Skeletal muscle satellite cell (primary cell): ENCODE measurements around the gene CYP2W1.

Experiments used
- H3K27me3 ChIP-seq: 2 replicates; pipeline ENCODE4 v1.7.0; 2013; ENCODE audit warnings: low read length; ENCODE audit not compliant: control insufficient read depth, insufficient read depth
- H3K36me3 ChIP-seq: 2 replicates; pipeline ENCODE4 v1.7.0; 2013; ENCODE audit warnings: mild to moderate bottlenecking, control low read depth, low read length; ENCODE audit not compliant: insufficient read depth
- H3K4me1 ChIP-seq: 2 replicates; pipeline ENCODE4 v1.7.0; 2013; ENCODE audit warnings: low read length; ENCODE audit not compliant: control insufficient read depth, insufficient read depth
- H3K4me2 ChIP-seq: 2 replicates; pipeline ENCODE4 v1.7.0; 2013; ENCODE audit warnings: mild to moderate bottlenecking, low read length
- H3K4me3 ChIP-seq: 2 replicates; pipeline ENCODE4 v1.7.0; 2013; ENCODE audit warnings: low read length
- H3K9ac ChIP-seq: 2 replicates; pipeline ENCODE4 v1.7.0; 2013; ENCODE audit warnings: mild to moderate bottlenecking, low read depth, low read length, moderate library complexity
- H3K9me3 ChIP-seq: replicated peaks from 2 replicates; pipeline ENCODE4 v1.7.0; 2013; ENCODE audit warnings: mild to moderate bottlenecking, control low read depth, low read length

Gene CYP2W1

GRCh38 chr7:1018334-1018695 lies 35.3 kb downstream of the CYP2W1 start:
- no peak overlapping the region for H3K9ac ChIP-seq
- no peak overlapping the region for H3K4me2 ChIP-seq
- peaks cover 10% of the 10 kb centered on the region for H3K36me3 ChIP-seq
- no peaks in the 10 kb centered on the region for H3K27me3 ChIP-seq
- H3K4me3 ChIP-seq, result no peak overlapping the region
- H3K4me1 ChIP-seq, result no peaks in the 10 kb centered on the region
- H3K9me3 ChIP-seq, result no peaks in the 10 kb centered on the region

- Histone ChIP-seq H3K4me2 (no peak overlapping the region), H3K36me3 (peaks cover 10% of the 10 kb centered on the region), H3K4me3 (no peak overlapping the region), H3K27me3 (no peaks in the 10 kb centered on the region), H3K4me1 (no peaks in the 10 kb centered on the region), H3K9ac (no peak overlapping the region), H3K9me3 (no peaks in the 10 kb centered on the region)
Measured at GRCh38 chr7:1019255-1019785, 36.3 kb downstream of the CYP2W1 start.

- H3K4me1 ChIP-seq, result no peaks in the 10 kb centered on the region
- no peaks in the 10 kb centered on the region for H3K27me3 ChIP-seq
- no peak overlapping the region for H3K9ac ChIP-seq
- H3K9me3 ChIP-seq, result no peaks in the 10 kb centered on the region
- no peak overlapping the region for H3K4me3 ChIP-seq
- H3K36me3 ChIP-seq, result peaks cover 16% of the 10 kb centered on the region
- H3K4me2 ChIP-seq, result no peak overlapping the region
Measured at GRCh38 chr7:1019789-1020610, 37.0 kb downstream of the CYP2W1 start.

- no peaks in the 10 kb centered on the region for H3K27me3 ChIP-seq
- no peak overlapping the region for H3K4me3 ChIP-seq
- H3K9ac ChIP-seq, result no peak overlapping the region
- H3K36me3 ChIP-seq, result peaks cover 24% of the 10 kb centered on the region
- H3K4me1 ChIP-seq, result no peaks in the 10 kb centered on the region
- H3K4me2 ChIP-seq, result no peak overlapping the region
- H3K9me3 ChIP-seq, result no peaks in the 10 kb centered on the region
Measured at GRCh38 chr7:1020849-1021251, 37.9 kb downstream of the CYP2W1 start.

GRCh38 chr7:1021366-1021765 lies 38.4 kb downstream of the CYP2W1 start:
- Histone ChIP-seq H3K4me1 (no peaks in the 10 kb centered on the region), H3K9me3 (no peaks in the 10 kb centered on the region), H3K4me3 (no peak overlapping the region), H3K27me3 (no peaks in the 10 kb centered on the region), H3K36me3 (peaks cover 29% of the 10 kb centered on the region), H3K9ac (no peak overlapping the region), H3K4me2 (no peak overlapping the region)

GRCh38 chr7:1021931-1022330 lies 39.0 kb downstream of the CYP2W1 start:
- Histone ChIP-seq H3K4me1 (peaks cover 5% of the 10 kb centered on the region), H3K36me3 (peaks cover 32% of the 10 kb centered on the region), H3K27me3 (no peaks in the 10 kb centered on the region), H3K4me3 (no peak overlapping the region), H3K4me2 (no peak overlapping the region), H3K9ac (no peak overlapping the region), H3K9me3 (no peaks in the 10 kb centered on the region)

GRCh38 chr7:1022356-1022755 lies 39.4 kb downstream of the CYP2W1 start:
- Histone ChIP-seq H3K4me2 (no peak overlapping the region), H3K36me3 (peaks cover 32% of the 10 kb centered on the region), H3K9me3 (no peaks in the 10 kb centered on the region), H3K9ac (no peak overlapping the region), H3K27me3 (no peaks in the 10 kb centered on the region), H3K4me1 (peaks cover 9% of the 10 kb centered on the region), H3K4me3 (no peak overlapping the region)

GRCh38 chr7:1022801-1023465 lies 40.0 kb downstream of the CYP2W1 start:
- no peak overlapping the region for H3K9ac ChIP-seq
- no peak overlapping the region for H3K4me3 ChIP-seq
- H3K9me3 ChIP-seq, result no peaks in the 10 kb centered on the region
- H3K4me2 ChIP-seq, result no peak overlapping the region
- H3K4me1 ChIP-seq, result peaks cover 13% of the 10 kb centered on the region
- H3K36me3 ChIP-seq, result peaks cover 32% of the 10 kb centered on the region
- no peaks in the 10 kb centered on the region for H3K27me3 ChIP-seq

- no peak overlapping the region for H3K9ac ChIP-seq
- H3K27me3 ChIP-seq, result no peaks in the 10 kb centered on the region
- peaks cover 18% of the 10 kb centered on the region for H3K4me1 ChIP-seq
Measured at GRCh38 chr7:1024331-1024841, 41.4 kb downstream of the CYP2W1 start.

GRCh38 chr7:1024876-1025742 lies 42.1 kb downstream of the CYP2W1 start:
- no peaks in the 10 kb centered on the region for H3K27me3 ChIP-seq
- H3K9me3 ChIP-seq, result no peaks in the 10 kb centered on the region
- peaks cover 32% of the 10 kb centered on the region for H3K36me3 ChIP-seq
- peaks cover 20% of the 10 kb centered on the region for H3K4me1 ChIP-seq
- no peak overlapping the region for H3K4me2 ChIP-seq
- no peak overlapping the region for H3K9ac ChIP-seq
- no peak overlapping the region for H3K4me3 ChIP-seq

More at GRCh38 chr7:1024331-1024841, 41.4 kb downstream of the CYP2W1 start:
- Histone ChIP-seq H3K9me3 (no peaks in the 10 kb centered on the region), H3K4me2 (no peak overlapping the region), H3K36me3 (peaks cover 32% of the 10 kb centered on the region), H3K4me3 (no peak overlapping the region)
